Measurements from ENCODE around the gene KRTAP13-2. TPM values are rescaled to one million over a fixed set of nuclear protein-coding genes. Genes with fewer than 3 reads are reported as not detected.

KRTAP13-2 gene
- total RNA-seq (2022; extraction: Qiagen RNA extraction): 0.09 TPM in 1 of 5 replicates, not detected in the others

GRCh38 chr21:30372139-30372770 is at the start of gene KRTAP13-2:
Gene KRTAP13-2, minus strand, starts transcription at chr21:30372271. Its CDS starts 58 bp downstream, at chr21:30372213.

GRCh38 chr21:30395731-30396130 is 23.7 kb upstream of the KRTAP13-2 start, which contains the start of gene KRTAP13-1:
Gene KRTAP13-1, plus strand, starts transcription at chr21:30396031. Its CDS starts 56 bp downstream, at chr21:30396087.

GRCh38 chr21:30348506-30348905 is 23.6 kb downstream of the KRTAP13-2 start, which contains the start of gene KRTAP23-1:
Gene KRTAP23-1, minus strand, starts transcription at chr21:30348606. Its CDS starts 0 bp downstream, at chr21:30348606.

GRCh38 chr21:30337276-30337744 is 34.8 kb downstream of the KRTAP13-2 start, which contains the start of gene KRTAP27-1:
Gene KRTAP27-1, minus strand, starts transcription at chr21:30337694. Its CDS starts 26 bp downstream, at chr21:30337668.

Other genes with a start within 250 kb of the KRTAP13-2 start
- gene CLDN17, start 205.5 kb downstream of the KRTAP13-2 start, total RNA-seq (2022; extraction: Qiagen RNA extraction): not detected in 5 replicates
- gene CLDN8, start 156.2 kb downstream of the KRTAP13-2 start, total RNA-seq (2022; extraction: Qiagen RNA extraction): not detected in 5 replicates
- not detected in 5 replicates for gene KRTAP24-1, start 89.3 kb downstream of the KRTAP13-2 start, total RNA-seq (2022; extraction: Qiagen RNA extraction)
- gene KRTAP25-1, start 82.8 kb downstream of the KRTAP13-2 start, total RNA-seq (2022; extraction: Qiagen RNA extraction): not detected in 5 replicates
- gene KRTAP26-1, start 52.0 kb downstream of the KRTAP13-2 start, total RNA-seq (2022; extraction: Qiagen RNA extraction): not detected in 5 replicates
- not detected in 5 replicates for gene KRTAP27-1, start 34.6 kb downstream of the KRTAP13-2 start, total RNA-seq (2022; extraction: Qiagen RNA extraction)
- gene KRTAP23-1, start 23.7 kb downstream of the KRTAP13-2 start, total RNA-seq (2022; extraction: Qiagen RNA extraction): not detected in 5 replicates
- gene KRTAP13-1, start 23.8 kb upstream of the KRTAP13-2 start, total RNA-seq (2022; extraction: Qiagen RNA extraction): not detected in 5 replicates
- not detected in 5 replicates for gene KRTAP13-3, start 53.7 kb upstream of the KRTAP13-2 start, total RNA-seq (2022; extraction: Qiagen RNA extraction)
- not detected in 5 replicates for gene KRTAP13-4, start 57.9 kb upstream of the KRTAP13-2 start, total RNA-seq (2022; extraction: Qiagen RNA extraction)
- not detected in 5 replicates for gene KRTAP15-1, start 68.0 kb upstream of the KRTAP13-2 start, total RNA-seq (2022; extraction: Qiagen RNA extraction)
- not detected in 5 replicates for gene KRTAP19-1, start 108.1 kb upstream of the KRTAP13-2 start, total RNA-seq (2022; extraction: Qiagen RNA extraction)
- not detected in 5 replicates for gene KRTAP19-2, start 115.2 kb upstream of the KRTAP13-2 start, total RNA-seq (2022; extraction: Qiagen RNA extraction)
- gene KRTAP19-3, start 119.7 kb upstream of the KRTAP13-2 start, total RNA-seq (2022; extraction: Qiagen RNA extraction): not detected in 5 replicates
- gene KRTAP19-4, start 124.9 kb upstream of the KRTAP13-2 start, total RNA-seq (2022; extraction: Qiagen RNA extraction): not detected in 5 replicates
- not detected in 5 replicates for gene KRTAP19-5, start 129.9 kb upstream of the KRTAP13-2 start, total RNA-seq (2022; extraction: Qiagen RNA extraction)
- gene KRTAP19-6, start 169.6 kb upstream of the KRTAP13-2 start, total RNA-seq (2022; extraction: Qiagen RNA extraction): not detected in 5 replicates
- gene KRTAP19-7, start 189.0 kb upstream of the KRTAP13-2 start, total RNA-seq (2022; extraction: Qiagen RNA extraction): not detected in 5 replicates
- gene KRTAP22-2, start 218.1 kb upstream of the KRTAP13-2 start, total RNA-seq (2022; extraction: Qiagen RNA extraction): not detected in 5 replicates
- not detected in 5 replicates for gene KRTAP6-3, start 220.2 kb upstream of the KRTAP13-2 start, total RNA-seq (2022; extraction: Qiagen RNA extraction)
- not detected in 5 replicates for gene KRTAP6-2, start 226.6 kb upstream of the KRTAP13-2 start, total RNA-seq (2022; extraction: Qiagen RNA extraction)
- gene KRTAP22-1, start 228.8 kb upstream of the KRTAP13-2 start, total RNA-seq (2022; extraction: Qiagen RNA extraction): not detected in 5 replicates
- gene KRTAP6-1, start 241.7 kb upstream of the KRTAP13-2 start, total RNA-seq (2022; extraction: Qiagen RNA extraction): not detected in 5 replicates
- not detected in 5 replicates for gene KRTAP20-1, start 244.2 kb upstream of the KRTAP13-2 start, total RNA-seq (2022; extraction: Qiagen RNA extraction)
- not detected in 5 replicates for gene KRTAP20-4, start 248.4 kb upstream of the KRTAP13-2 start, total RNA-seq (2022; extraction: Qiagen RNA extraction)

All from A549 treated with dexamethasone at 1 μM for 4 hours (cell line).